OCI-LY1 (cell line): Measurements from ENCODE around the gene CXorf38.

Experiments
- H2AFZ ChIP-seq: fragments of 200-600 bp; sonication (generic), shearing (Covaris generic); 2 replicates; pipeline ENCODE4 v1.6.0; 2014; ENCODE audit warnings: antibody characterized with exemption, mild to moderate bottlenecking, low read length
- H3F3A ChIP-seq: fragments of 200-600 bp; sonication (generic), shearing (Covaris generic); 2 replicates; pipeline ENCODE4 v1.6.0; 2014; ENCODE audit warnings: mild to moderate bottlenecking, antibody characterized with exemption, low read length, moderate library complexity; ENCODE audit not compliant: insufficient read depth
- H3K27ac ChIP-seq: fragments of 200-600 bp; sonication (generic); 2 replicates; pipeline ENCODE4 v1.5.1; 2014; ENCODE audit warnings: low read length, mixed run types, mild to moderate bottlenecking, low read depth; ENCODE audit not compliant: poor library complexity, severe bottlenecking
- H3K27me3 ChIP-seq: fragments of 200-600 bp; sonication (generic); 2 replicates; pipeline ENCODE4 v1.6.0; 2014; ENCODE audit warnings: antibody characterized with exemption, mild to moderate bottlenecking, low read length, moderate library complexity; ENCODE audit not compliant: insufficient read depth
- H3K36me3 ChIP-seq: fragments of 200-600 bp; sonication (generic); 2 replicates; pipeline ENCODE4 v1.6.1; 2014; ENCODE audit warnings: mild to moderate bottlenecking, antibody characterized with exemption, low read length, moderate library complexity, mixed read lengths; ENCODE audit not compliant: insufficient read depth
- H3K4me1 ChIP-seq: fragments of 200-600 bp; sonication (generic); 2 replicates; pipeline ENCODE4 v1.5.1; 2014; ENCODE audit warnings: mild to moderate bottlenecking, low read length, moderate library complexity; ENCODE audit not compliant: insufficient read depth, severe bottlenecking
- H3K4me2 ChIP-seq: fragments of 200-600 bp; sonication (generic), shearing (Covaris generic); 2 replicates; pipeline ENCODE4 v1.6.1; 2014; ENCODE audit warnings: low read length
- H3K4me3 ChIP-seq: fragments of 200-600 bp; sonication (generic); 2 replicates; pipeline ENCODE4 v1.5.1; 2014; ENCODE audit warnings: low read length, low read depth, mild to moderate bottlenecking, mixed read lengths; ENCODE audit not compliant: poor library complexity, severe bottlenecking
- H3K79me2 ChIP-seq: fragments of 200-600 bp; shearing (Covaris generic); 2 replicates; pipeline ENCODE4 v1.6.1; 2016; ENCODE audit warnings: mixed run types, low read length, mixed read lengths; ENCODE audit not compliant: insufficient read depth
- H3K9ac ChIP-seq: fragments of 200-600 bp; sonication (generic), shearing (Covaris generic); 2 replicates; pipeline ENCODE4 v1.6.1; 2014; ENCODE audit warnings: mild to moderate bottlenecking, low read length, mixed read lengths
- H3K9me2 ChIP-seq: fragments of 200-600 bp; sonication (generic), shearing (Covaris generic); 2 replicates; pipeline ENCODE4 v1.6.1; 2014; ENCODE audit warnings: low read depth, mild to moderate bottlenecking, low read length, mixed read lengths
- H3K9me3 ChIP-seq: fragments of 200-600 bp; shearing (Covaris generic); 2 replicates; pipeline ENCODE4 v1.6.1; 2014; ENCODE audit warnings: low read length, mixed read lengths
- H4K20me1 ChIP-seq: fragments of 200-600 bp; sonication (generic), shearing (Covaris generic); 2 replicates; pipeline ENCODE4 v1.6.0; 2016; ENCODE audit warnings: mild to moderate bottlenecking, low read length; ENCODE audit not compliant: insufficient read depth
- EZH2 ChIP-seq: fragments of 200-600 bp; sonication (generic), shearing (Covaris generic); IDR thresholded peaks from 2 replicates; pipeline ENCODE4 v1.8.0; 2017; ENCODE audit warnings: borderline replicate concordance, mixed run types, mild to moderate bottlenecking, antibody characterized with exemption, low read length, moderate library complexity, mixed read lengths
- TF ChIP-seq, protein P1 (sequence below): fragments of 200-600 bp; sonication (generic), shearing (Covaris generic); IDR thresholded peaks from 2 replicates; pipeline ENCODE4 v1.5.1; 2017; ENCODE audit warnings: mild to moderate bottlenecking, antibody characterized with exemption, low read length, moderate library complexity, mixed read lengths

CXorf38 gene

GRCh38 chrX:40647307-40648197 is at the start of gene CXorf38:
TSS of gene CXorf38 (minus strand) at chrX:40647561. CDS start at chrX:40647520, 41 bp downstream.
- Histone ChIP-seq H2AFZ (no peak within 1 kb of the TSS; the same call in 1 of the 2 replicates), H3K4me3 (peak within 1 kb of the TSS; percentile 95)

DNA sequence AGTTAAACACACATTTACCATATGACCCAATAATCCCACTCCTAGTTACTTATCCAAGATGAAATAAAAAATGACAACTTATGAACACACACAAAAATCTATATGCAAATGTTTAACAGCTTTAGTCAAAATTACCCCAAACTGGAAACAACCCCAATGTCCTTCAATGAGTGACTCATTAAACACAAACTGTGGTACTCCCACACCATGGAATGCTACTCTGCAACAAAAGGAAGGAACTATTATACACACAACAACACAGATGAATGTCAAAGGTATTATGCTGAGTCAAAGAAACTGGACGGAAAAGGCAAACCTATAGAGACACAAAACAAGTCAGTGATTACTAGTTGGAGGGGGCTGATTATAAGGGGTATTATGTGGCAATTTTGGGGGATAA is 47.4 kb upstream of the CXorf38 start:
- H3K27me3 ChIP-seq: no peaks in the 10 kb centered on the region
- no peaks in the 10 kb centered on the region for H3K9me2 ChIP-seq
- no peak overlapping the region for H3K4me3 ChIP-seq
- no peaks in the 10 kb centered on the region for H4K20me1 ChIP-seq
- H3K4me2 ChIP-seq: no peak overlapping the region
- no peak for TF ChIP-seq EZH2
- TF ChIP-seq, protein P1, sequence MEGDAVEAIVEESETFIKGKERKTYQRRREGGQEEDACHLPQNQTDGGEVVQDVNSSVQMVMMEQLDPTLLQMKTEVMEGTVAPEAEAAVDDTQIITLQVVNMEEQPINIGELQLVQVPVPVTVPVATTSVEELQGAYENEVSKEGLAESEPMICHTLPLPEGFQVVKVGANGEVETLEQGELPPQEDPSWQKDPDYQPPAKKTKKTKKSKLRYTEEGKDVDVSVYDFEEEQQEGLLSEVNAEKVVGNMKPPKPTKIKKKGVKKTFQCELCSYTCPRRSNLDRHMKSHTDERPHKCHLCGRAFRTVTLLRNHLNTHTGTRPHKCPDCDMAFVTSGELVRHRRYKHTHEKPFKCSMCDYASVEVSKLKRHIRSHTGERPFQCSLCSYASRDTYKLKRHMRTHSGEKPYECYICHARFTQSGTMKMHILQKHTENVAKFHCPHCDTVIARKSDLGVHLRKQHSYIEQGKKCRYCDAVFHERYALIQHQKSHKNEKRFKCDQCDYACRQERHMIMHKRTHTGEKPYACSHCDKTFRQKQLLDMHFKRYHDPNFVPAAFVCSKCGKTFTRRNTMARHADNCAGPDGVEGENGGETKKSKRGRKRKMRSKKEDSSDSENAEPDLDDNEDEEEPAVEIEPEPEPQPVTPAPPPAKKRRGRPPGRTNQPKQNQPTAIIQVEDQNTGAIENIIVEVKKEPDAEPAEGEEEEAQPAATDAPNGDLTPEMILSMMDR: no peak
- no peaks in the 10 kb centered on the region for H3K4me1 ChIP-seq
- H3K36me3 ChIP-seq: peaks cover 59% of the 10 kb centered on the region
- H3K27ac ChIP-seq: no peak overlapping the region
- no peaks in the 10 kb centered on the region for H3K79me2 ChIP-seq
- no peaks in the 10 kb centered on the region for H3K9me3 ChIP-seq
- no peaks in the 10 kb centered on the region for H3F3A ChIP-seq
- no peak overlapping the region for H2AFZ ChIP-seq
- H3K9ac ChIP-seq: no peak overlapping the region

More at GRCh38 chrX:40647307-40648197, at the start of gene CXorf38:
- peaks cover 23% of the 10 kb centered on the region for H3K4me1 ChIP-seq
- H3K9me3 ChIP-seq: no peaks in the 10 kb centered on the region
- peaks cover 5% of the 10 kb centered on the region; the same call in 1 of the 2 replicates for H3K36me3 ChIP-seq
- peaks cover 14% of the 10 kb centered on the region for H3K79me2 ChIP-seq
- peak within 1 kb of the TSS; percentile 86 for H3K9ac ChIP-seq
- TF ChIP-seq EZH2: no peak
- TF ChIP-seq, protein P1: peak; percentile 14; the same call in 1 of the 2 replicates
- H3K9me2 ChIP-seq: no peaks in the 10 kb centered on the region
- no peaks in the 10 kb centered on the region for H3F3A ChIP-seq
- no peaks in the 10 kb centered on the region for H3K27me3 ChIP-seq
- H3K4me2 ChIP-seq: peak within 1 kb of the TSS; percentile 94
- no peaks in the 10 kb centered on the region for H4K20me1 ChIP-seq
- H3K27ac ChIP-seq: peak within 1 kb of the TSS; percentile 73

- TF ChIP-seq, protein P1: no peak
- no peak for TF ChIP-seq EZH2
- H3K9ac ChIP-seq: no peak overlapping the region
- H3F3A ChIP-seq: no peaks in the 10 kb centered on the region
- H2AFZ ChIP-seq: no peak overlapping the region
- H3K4me3 ChIP-seq: no peak overlapping the region
- H3K36me3 ChIP-seq: peaks cover 44% of the 10 kb centered on the region
- peaks cover 10% of the 10 kb centered on the region for H3K4me1 ChIP-seq
- no peak overlapping the region for H3K27ac ChIP-seq
- H3K9me3 ChIP-seq: no peaks in the 10 kb centered on the region
- no peaks in the 10 kb centered on the region for H3K9me2 ChIP-seq
- H4K20me1 ChIP-seq: no peaks in the 10 kb centered on the region
- H3K79me2 ChIP-seq: no peaks in the 10 kb centered on the region
- no peaks in the 10 kb centered on the region for H3K27me3 ChIP-seq
- no peak overlapping the region for H3K4me2 ChIP-seq
Observed at GRCh38 chrX:40688929-40689328, 41.6 kb upstream of the CXorf38 start.
